HG02610 (cell line): ENCODE data around the gene ACER3.
"Not testable (repeated sequence)": the region's sequence is repeated elsewhere in the genome, so short reads cannot be mapped to it uniquely, and the experiment has no call there.

Experiments used
- ATAC-seq: cut with Tn5 transposase; IDR thresholded peaks from one replicate; pipeline ENCODE4 v1.9.1; 2021; ENCODE audit warnings: mild to moderate bottlenecking, moderate library complexity; ENCODE audit not compliant: unreplicated experiment

The ACER3 gene

GRCh38 chr11:76862794-76863193 is 2.1 kb downstream of the ACER3 start:
- ATAC-seq, result not testable (repeated sequence)

- ATAC-seq, result no peak
These were observed 2.6 kb downstream of the ACER3 start for GRCh38 chr11:76863196-76863777.

- ATAC-seq, result no peak
These were observed 12.5 kb downstream of the ACER3 start for GRCh38 chr11:76872959-76873827.

GRCh38 chr11:76878014-76878413 is 17.3 kb downstream of the ACER3 start:
- ATAC-seq, result no peak

- ATAC-seq, result no peak
These were observed 19.6 kb downstream of the ACER3 start for GRCh38 chr11:76880314-76880713.

- ATAC-seq, result no peak
These were observed 20.2 kb downstream of the ACER3 start for GRCh38 chr11:76880956-76881355.

GRCh38 chr11:76885390-76886097 is 24.8 kb downstream of the ACER3 start:
- no peak for ATAC-seq

GRCh38 chr11:76888989-76889388 is 28.3 kb downstream of the ACER3 start:
- no peak for ATAC-seq

- ATAC-seq, result no peak
These were observed 28.8 kb downstream of the ACER3 start for GRCh38 chr11:76889411-76889975.

GRCh38 chr11:76890329-76890728 is 29.6 kb downstream of the ACER3 start:
- no peak for ATAC-seq

GRCh38 chr11:76891285-76891684 is 30.6 kb downstream of the ACER3 start:
- ATAC-seq, result no peak

- no peak for ATAC-seq
These were observed 31.1 kb downstream of the ACER3 start for GRCh38 chr11:76891793-76892192.

- no peak for ATAC-seq
These were observed 31.6 kb downstream of the ACER3 start for GRCh38 chr11:76892306-76892705.

GRCh38 chr11:76897233-76897632 is 36.5 kb downstream of the ACER3 start:
- ATAC-seq, result no peak

- no peak for ATAC-seq
These were observed 40.4 kb downstream of the ACER3 start for GRCh38 chr11:76901144-76901543.

- not testable (repeated sequence) for ATAC-seq
These were observed 40.9 kb downstream of the ACER3 start for GRCh38 chr11:76901622-76902021.

- ATAC-seq, result no peak
These were observed 41.6 kb downstream of the ACER3 start for GRCh38 chr11:76902121-76903014.

- ATAC-seq, result no peak
These were observed 42.6 kb downstream of the ACER3 start for GRCh38 chr11:76903325-76903724.

- no peak for ATAC-seq
These were observed 50.1 kb downstream of the ACER3 start for GRCh38 chr11:76910620-76911414.

GRCh38 chr11:76911415-76911808 is 50.7 kb downstream of the ACER3 start:
- no peak for ATAC-seq
